Endometrial microvascular endothelial cells (primary cell): ENCODE measurements around the gene CBX2. TPM values are rescaled to one million over a fixed set of nuclear protein-coding genes. Genes with fewer than 3 reads are reported as not detected.
"Not testable (repeated sequence)": the region's sequence is repeated elsewhere in the genome, so short reads cannot be mapped to it uniquely, and the experiment has no call there.

Source experiments
- in situ Hi-C: cut with HindIII; loops from 2 replicates; pipeline ENCODE4 v1.10.0; 2017; ENCODE audit warnings: low sequenced_read_pairs, low pct_unique_long_range_greater_than_20kb; ENCODE audit errors: inconsistent ontology term
- total RNA-seq: library from RNA; depleted of rRNA; stranded (reverse); fragments of >200 nt; gene quantifications from one replicate; pipeline ENCODE4 v1.2.3, GENCODE V29; 2015; ENCODE audit errors: inconsistent ontology term

CBX2 gene
- total RNA-seq, 1 donor from 2014 or later = 16.1 TPM

DNA sequence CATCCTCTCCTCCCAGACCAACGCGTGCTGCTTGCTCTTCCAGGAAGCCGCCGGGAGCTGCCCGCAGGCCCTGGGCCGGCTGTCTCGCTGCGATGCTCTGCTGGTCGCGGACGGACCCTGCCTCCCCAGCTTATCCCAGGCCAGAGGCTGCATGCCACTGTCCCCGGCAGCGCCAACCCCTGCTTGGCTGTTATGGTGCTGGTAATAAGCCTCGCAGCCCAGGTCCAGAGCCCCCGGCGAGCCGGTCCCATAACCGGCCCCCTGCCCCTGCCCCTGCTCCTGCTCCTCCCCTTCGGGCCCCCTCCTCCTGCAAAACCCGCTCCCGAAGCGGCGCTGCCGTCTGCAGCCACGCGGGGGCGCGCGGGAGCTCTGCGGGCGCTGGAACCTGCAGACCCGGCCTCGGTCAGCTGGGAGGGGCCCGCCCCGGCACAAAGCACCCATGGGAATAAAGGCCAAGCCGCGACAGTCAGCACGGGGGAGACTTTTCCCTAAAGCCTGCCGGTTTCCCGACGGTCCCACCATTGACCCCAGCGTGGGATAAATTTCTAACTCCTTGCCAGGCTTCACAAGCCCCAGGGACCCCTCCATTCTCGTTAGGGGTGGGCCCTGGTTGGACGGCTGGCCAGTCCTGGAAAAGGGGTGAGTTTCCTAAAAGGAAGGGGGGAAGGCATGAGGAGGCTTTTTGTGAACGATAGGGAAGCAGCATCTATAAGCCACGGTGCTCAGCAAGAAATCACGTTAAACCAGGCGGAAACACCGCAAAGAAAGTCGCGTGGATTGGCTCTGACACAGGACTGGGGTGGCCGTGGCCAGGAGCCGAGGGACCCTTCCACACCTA, 36.0 kb upstream of the CBX2 start:
- in situ Hi-C loops = no loop called here

GRCh38 chr17:79742589-79742918, 35.4 kb upstream of the CBX2 start:
- in situ Hi-C loops = no loop called here

DNA sequence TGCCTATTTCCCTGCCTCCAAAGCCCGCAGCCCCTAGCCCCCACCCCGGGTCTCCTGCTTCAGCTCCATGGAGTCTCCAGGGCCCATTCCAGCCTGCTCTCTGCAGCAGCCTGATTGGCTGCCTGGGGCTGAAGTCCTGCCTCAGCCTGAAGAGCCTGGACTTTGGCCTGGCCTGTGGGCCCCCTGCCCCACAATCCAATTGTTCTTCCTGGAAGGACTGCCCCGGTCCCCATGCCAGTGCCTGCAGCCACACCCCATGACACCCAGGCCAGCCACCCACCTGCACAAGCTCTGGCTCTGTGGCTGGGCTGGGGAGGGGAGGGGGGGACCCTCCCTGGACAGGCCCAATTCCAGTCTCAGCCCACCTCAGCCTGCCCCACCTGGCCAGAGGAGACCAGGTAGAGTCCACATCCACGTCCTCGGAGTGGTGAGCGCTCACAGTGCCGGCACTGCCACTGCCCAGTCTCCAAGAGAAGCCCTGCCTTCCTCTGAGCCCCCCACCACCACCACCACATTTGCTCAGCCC, 34.9 kb upstream of the CBX2 start:
- in situ Hi-C loops = no loop called here

GRCh38 chr17:79743614-79744013, 34.3 kb upstream of the CBX2 start:
- in situ Hi-C loops = no loop called here

GRCh38 chr17:79745641-79746105, 32.3 kb upstream of the CBX2 start:
- in situ Hi-C loops = no loop called here

- in situ Hi-C loops = no loop called here
Measured at GRCh38 chr17:79746889-79747507, 30.9 kb upstream of the CBX2 start.

- in situ Hi-C loops = no loop called here
Measured at GRCh38 chr17:79747508-79748294, 30.2 kb upstream of the CBX2 start.

GRCh38 chr17:79748295-79749099, 29.5 kb upstream of the CBX2 start:
- in situ Hi-C loops = no loop called here

DNA sequence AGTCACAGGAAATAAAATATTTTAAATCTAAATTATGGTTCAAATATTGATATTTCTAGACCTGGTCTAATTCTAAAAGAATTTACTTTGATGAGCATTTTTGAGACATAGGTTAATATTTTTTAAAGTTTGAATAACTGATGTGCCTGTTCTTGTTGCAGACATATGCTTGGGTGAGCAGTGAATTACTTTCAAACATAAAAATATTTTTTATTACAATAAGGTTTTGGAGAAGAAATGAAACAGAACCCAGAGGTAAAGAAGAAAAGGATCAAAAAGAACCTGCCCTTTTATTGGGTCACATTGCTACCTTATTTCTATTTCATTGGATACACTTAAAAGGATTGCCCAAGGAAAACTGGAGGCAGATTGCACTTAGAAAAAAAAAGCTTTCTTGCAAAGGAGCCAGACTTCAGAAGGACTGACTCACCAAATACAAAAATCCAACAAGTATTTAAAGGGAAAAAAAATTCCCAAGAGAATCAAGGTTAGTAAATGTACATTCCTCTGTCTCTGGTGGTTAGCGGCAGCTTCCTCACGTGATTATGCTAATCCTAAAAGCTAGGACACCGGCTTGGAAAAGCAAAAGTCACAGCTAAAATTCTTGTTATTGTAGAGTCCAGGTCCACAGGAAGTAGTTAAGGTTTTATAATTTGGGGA, 28.7 kb upstream of the CBX2 start:
- in situ Hi-C loops = no loop called here

GRCh38 chr17:79749958-79750357, 28.0 kb upstream of the CBX2 start:
- in situ Hi-C loops = no loop called here

- in situ Hi-C loops = no loop called here
Measured at GRCh38 chr17:79750650-79751545, 27.1 kb upstream of the CBX2 start.

DNA sequence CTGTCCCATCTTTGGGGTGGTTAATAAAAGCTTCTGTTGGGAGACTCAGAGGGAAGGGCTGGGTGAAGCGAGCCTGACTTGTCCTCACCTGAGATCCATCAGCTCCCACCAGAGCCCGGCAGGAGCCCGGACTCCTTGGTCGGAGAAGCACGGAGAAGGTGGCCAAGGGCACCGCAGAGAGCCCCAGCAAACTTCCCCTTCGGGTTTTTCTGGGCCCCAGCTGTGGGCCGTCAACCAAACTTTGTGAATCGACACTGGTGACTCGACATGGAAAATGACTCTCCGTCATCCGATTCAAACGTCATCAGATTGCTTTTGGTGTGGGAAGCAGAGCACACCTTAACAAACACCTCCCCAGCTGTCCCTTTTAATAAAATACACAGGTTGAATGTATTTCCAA, 25.8 kb upstream of the CBX2 start:
- in situ Hi-C loops = no loop called here

DNA sequence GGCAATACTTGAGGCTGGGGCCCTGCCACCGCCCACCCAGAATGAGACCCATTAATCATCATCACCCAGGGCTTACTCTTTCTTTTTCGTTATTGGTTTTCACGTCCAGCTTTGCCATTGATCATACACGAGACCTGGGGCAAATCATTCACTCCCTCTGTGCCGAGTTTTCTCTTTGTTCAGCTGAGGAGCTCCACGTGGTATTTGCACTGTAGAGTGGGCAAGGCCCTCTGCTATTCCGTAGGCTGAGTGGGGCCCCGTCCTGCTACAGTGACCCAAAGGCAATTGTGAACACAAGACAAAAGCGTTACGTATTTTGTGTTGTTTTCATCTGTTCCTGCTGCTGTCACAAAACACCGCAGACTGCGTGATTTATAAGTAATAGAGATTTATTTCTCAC, 23.6 kb upstream of the CBX2 start:
- in situ Hi-C loops = no loop called here

GRCh38 chr17:79754903-79755302, 23.0 kb upstream of the CBX2 start:
- in situ Hi-C loops = not testable (repeated sequence)

- in situ Hi-C loops = no loop called here
Measured at GRCh38 chr17:79755591-79755990, 22.4 kb upstream of the CBX2 start.

GRCh38 chr17:79757140-79757745, 20.7 kb upstream of the CBX2 start:
- in situ Hi-C loops = no loop called here

GRCh38 chr17:79758271-79758670, 19.7 kb upstream of the CBX2 start:
- in situ Hi-C loops = no loop called here
